RWPE2 (cell line): ENCODE results near the gene SHQ1.

Experiments used
- ATAC-seq: fragments of 200-7000 bp; cut with Tn5 transposase; 3 replicates; pipeline ENCODE4 v1.9.1; 2021; ENCODE audit warnings: low read depth
- DNase-seq: peaks from one replicate; pipeline ENCODE4 v3.0.0-alpha.2; 2020; ENCODE audit warnings: low spot score
- H3K27ac ChIP-seq: fragments of 450-650 bp; 2 replicates; pipeline ENCODE4 v1.5.1; 2017; ENCODE audit warnings: mild to moderate bottlenecking; ENCODE audit not compliant: poor library complexity, severe bottlenecking
- H3K27me3 ChIP-seq: fragments of 250-450 bp; sonication (Bioruptor Pico); 2 replicates; pipeline ENCODE4 v1.5.1; 2021; ENCODE audit warnings: mild to moderate bottlenecking, moderate library complexity; ENCODE audit not compliant: insufficient read depth, poor library complexity, severe bottlenecking
- H3K36me3 ChIP-seq: fragments of 250-450 bp; sonication (Bioruptor Pico); 2 replicates; pipeline ENCODE4 v1.5.1; 2020; ENCODE audit warnings: low read depth, mild to moderate bottlenecking, moderate library complexity
- H3K4me1 ChIP-seq: fragments of 250-450 bp; sonication (Bioruptor Pico); 2 replicates; pipeline ENCODE4 v1.5.1; 2021; ENCODE audit warnings: mild to moderate bottlenecking, moderate library complexity; ENCODE audit not compliant: insufficient read depth, poor library complexity, severe bottlenecking
- H3K4me3 ChIP-seq: fragments of 250-450 bp; sonication (Bioruptor Pico); 2 replicates; pipeline ENCODE4 v1.5.1; 2021; ENCODE audit warnings: mild to moderate bottlenecking, moderate library complexity; ENCODE audit not compliant: severe bottlenecking
- H3K9me3 ChIP-seq: fragments of 250-450 bp; sonication (Bioruptor Pico); 2 replicates; pipeline ENCODE4 v1.5.1; 2021; ENCODE audit warnings: mild to moderate bottlenecking, moderate library complexity; ENCODE audit not compliant: severe bottlenecking
- CTCF ChIP-seq: fragments of 450-650 bp; IDR thresholded peaks from one replicate; pipeline ENCODE4 v1.5.1; 2017; ENCODE audit warnings: mild to moderate bottlenecking, moderate library complexity; ENCODE audit not compliant: poor library complexity, severe bottlenecking

The SHQ1 gene

DNA sequence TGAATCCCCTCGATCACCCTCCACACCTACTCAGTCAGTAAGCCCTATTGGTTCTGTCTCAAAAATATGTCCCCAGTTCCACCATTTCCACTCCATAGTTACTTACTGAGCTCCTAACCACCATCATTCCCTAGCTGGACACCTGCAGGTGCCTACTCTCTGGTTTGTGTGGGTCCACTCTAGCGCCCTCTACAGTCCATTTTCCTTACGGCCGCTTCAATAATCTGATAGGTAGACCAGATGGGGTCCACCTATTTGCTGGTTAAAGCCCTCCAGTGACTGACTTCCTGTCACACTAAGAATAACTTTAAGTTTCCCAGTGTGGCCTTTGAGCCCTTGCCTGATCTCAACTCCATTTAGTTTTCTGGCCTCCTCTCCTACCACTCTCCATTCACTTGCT, 44.6 kb upstream of the SHQ1 start:
- peak overlapping the region; percentile 64 for H3K27ac ChIP-seq
- peaks cover 41% of the 10 kb centered on the region for H3K4me1 ChIP-seq
- no peaks in the 10 kb centered on the region for H3K36me3 ChIP-seq
- no peaks in the 10 kb centered on the region for H3K27me3 ChIP-seq
- H3K9me3 ChIP-seq = no peaks in the 10 kb centered on the region
- no peak overlapping the region for H3K4me3 ChIP-seq
- ATAC-seq (no peak), DNase-seq (no peak)
- TF ChIP-seq CTCF = peak; percentile 15

GRCh38 chr3:72892081-72892775, 44.0 kb upstream of the SHQ1 start:
- H3K9me3 ChIP-seq = no peaks in the 10 kb centered on the region
- DNase-seq (no peak), ATAC-seq (peak; percentile 50)
- H3K4me1 ChIP-seq = peaks cover 45% of the 10 kb centered on the region
- H3K36me3 ChIP-seq = no peaks in the 10 kb centered on the region
- H3K27ac ChIP-seq = peak overlapping the region; percentile 64
- H3K27me3 ChIP-seq = no peaks in the 10 kb centered on the region
- no peak for TF ChIP-seq CTCF
- H3K4me3 ChIP-seq = no peak overlapping the region

DNA sequence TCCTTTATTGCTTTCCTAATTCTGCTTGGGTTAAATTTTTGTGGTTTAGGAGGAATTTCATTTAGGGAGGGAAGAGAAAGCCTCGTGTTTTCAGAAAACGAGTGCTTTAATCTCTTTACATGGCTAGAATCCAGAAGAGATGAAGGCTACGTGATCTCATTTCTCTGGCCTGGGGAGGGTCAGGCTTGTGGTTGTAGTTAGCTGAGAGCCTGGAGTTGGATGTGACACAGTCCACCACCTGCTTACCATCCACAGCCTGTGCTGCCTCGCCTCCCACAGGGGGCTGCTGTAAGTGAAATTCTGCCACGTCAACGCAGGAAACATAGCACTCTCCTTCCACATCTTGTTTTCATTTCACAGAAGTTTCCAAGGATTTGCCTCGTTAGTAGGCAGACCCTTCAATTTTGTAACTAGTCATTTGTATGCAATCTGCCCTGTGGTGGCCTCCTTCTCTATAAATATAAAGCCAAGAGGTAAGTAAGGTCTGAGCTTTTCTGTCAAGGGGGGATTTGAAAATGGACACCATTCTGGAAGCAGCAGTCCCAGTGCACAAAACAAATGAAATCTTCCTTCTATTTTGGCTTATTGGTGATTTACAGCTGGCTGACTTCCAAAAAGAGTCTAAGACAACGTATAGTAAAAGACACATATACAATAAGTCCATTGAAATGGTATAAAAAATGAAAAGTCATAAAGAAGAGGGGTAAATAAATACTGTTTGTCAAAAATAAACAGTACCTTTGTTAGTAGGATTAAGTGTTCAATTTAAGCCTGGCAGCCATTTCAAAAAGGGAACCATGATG, 43.0 kb upstream of the SHQ1 start:
- Histone ChIP-seq H3K4me3 (no peak overlapping the region), H3K4me1 (peaks cover 49% of the 10 kb centered on the region), H3K27me3 (no peaks in the 10 kb centered on the region), H3K9me3 (no peaks in the 10 kb centered on the region), H3K27ac (peak overlapping the region; percentile 64), H3K36me3 (no peaks in the 10 kb centered on the region)
- TF ChIP-seq CTCF = peak; percentile 23
- DNase-seq (no peak), ATAC-seq (peak; percentile 49)

GRCh38 chr3:72890166-72890925, 42.1 kb upstream of the SHQ1 start:
- DNase-seq (no peak), ATAC-seq (no peak)
- H3K4me1 ChIP-seq = peaks cover 49% of the 10 kb centered on the region
- peak overlapping the region; percentile 64 for H3K27ac ChIP-seq
- H3K27me3 ChIP-seq = no peaks in the 10 kb centered on the region
- no peaks in the 10 kb centered on the region for H3K9me3 ChIP-seq
- no peaks in the 10 kb centered on the region for H3K36me3 ChIP-seq
- no peak for TF ChIP-seq CTCF
- H3K4me3 ChIP-seq = no peak overlapping the region
